GM12891 (cell line): ENCODE data around the gene GPR18.

ENCODE experiments used
- DNase-seq: peaks from one replicate; pipeline ENCODE4 v3.0.0; 2011; ENCODE audit warnings: low spot score; ENCODE audit not compliant: insufficient read length
- FAIRE-seq: peaks from 2 replicates; lab custom pipeline; 2011; peaks lifted over from hg19 to GRCh38; lab: Jason Lieb, UNC
- PAX5 ChIP-seq: IDR thresholded peaks from 2 replicates; pipeline ENCODE4 v1.6.1; 2011; ENCODE audit warnings: low read length, moderate library complexity, mild to moderate bottlenecking; ENCODE audit not compliant: insufficient read depth, severe bottlenecking
- POLR2A ChIP-seq: IDR thresholded peaks from 2 replicates; pipeline ENCODE4 v1.6.1; 2011; ENCODE audit warnings: low read depth, low read length, control low read depth
- POLR2AphosphoS5 ChIP-seq: IDR thresholded peaks from 2 replicates; pipeline ENCODE4 v1.6.1; 2011; ENCODE audit warnings: low read depth, low read length, control low read depth
- POU2F2 ChIP-seq: IDR thresholded peaks from 2 replicates; pipeline ENCODE4 v1.6.1; 2011; ENCODE audit warnings: low read depth, mild to moderate bottlenecking, control low read depth, low read length, moderate library complexity
- SPI1 ChIP-seq: IDR thresholded peaks from 2 replicates; pipeline ENCODE4 v1.6.1; 2011; ENCODE audit warnings: low read depth, low read length, control low read depth
- TAF1 ChIP-seq: IDR thresholded peaks from 2 replicates; pipeline ENCODE4 v1.6.1; 2011; ENCODE audit warnings: low read depth, low read length, control low read depth

The GPR18 gene

GRCh38 chr13:99269627-99270241 lies 11.6 kb upstream of the GPR18 start:
- no peak for TF ChIP-seq POLR2A
- TF ChIP-seq POU2F2, result no peak
- TF ChIP-seq PAX5, result no peak
- TF ChIP-seq SPI1, result no peak
- TF ChIP-seq POLR2AphosphoS5, result no peak
- TF ChIP-seq TAF1, result no peak
- DNase-seq, result no peak

GRCh38 chr13:99268822-99269221 lies 10.6 kb upstream of the GPR18 start:
- FAIRE-seq (no peak), DNase-seq (no peak)
- TF ChIP-seq POLR2AphosphoS5, result no peak
- no peak for TF ChIP-seq TAF1

More at GRCh38 chr13:99269627-99270241, 11.6 kb upstream of the GPR18 start:
- peak; percentile 86 for FAIRE-seq

- TF ChIP-seq POLR2A, result no peak
- no peak for TF ChIP-seq POU2F2
- TF ChIP-seq SPI1, result no peak
- no peak for TF ChIP-seq TAF1
- no peak for TF ChIP-seq POLR2AphosphoS5
- TF ChIP-seq PAX5, result no peak
- DNase-seq (no peak), FAIRE-seq (no peak)
Measured at GRCh38 chr13:99267927-99268326, 9.7 kb upstream of the GPR18 start.

GRCh38 chr13:99266827-99267226 lies 8.6 kb upstream of the GPR18 start:
- FAIRE-seq (no peak), DNase-seq (no peak)
- TF ChIP-seq POU2F2, result no peak
- no peak for TF ChIP-seq SPI1
- no peak for TF ChIP-seq POLR2A
- no peak for TF ChIP-seq POLR2AphosphoS5
- TF ChIP-seq TAF1, result no peak
- TF ChIP-seq PAX5, result no peak

GRCh38 chr13:99265821-99266426 lies 7.7 kb upstream of the GPR18 start:
- DNase-seq, result no peak
- peak; percentile 64 for FAIRE-seq
- no peak for TF ChIP-seq PAX5
- TF ChIP-seq POLR2A, result no peak
- no peak for TF ChIP-seq POLR2AphosphoS5
- no peak for TF ChIP-seq POU2F2
- no peak for TF ChIP-seq SPI1
- TF ChIP-seq TAF1, result no peak

GRCh38 chr13:99265162-99265800 lies 7.1 kb upstream of the GPR18 start:
- FAIRE-seq (no peak), DNase-seq (no peak)
- TF ChIP-seq SPI1 (no peak), POLR2AphosphoS5 (no peak), POLR2A (no peak)

DNA sequence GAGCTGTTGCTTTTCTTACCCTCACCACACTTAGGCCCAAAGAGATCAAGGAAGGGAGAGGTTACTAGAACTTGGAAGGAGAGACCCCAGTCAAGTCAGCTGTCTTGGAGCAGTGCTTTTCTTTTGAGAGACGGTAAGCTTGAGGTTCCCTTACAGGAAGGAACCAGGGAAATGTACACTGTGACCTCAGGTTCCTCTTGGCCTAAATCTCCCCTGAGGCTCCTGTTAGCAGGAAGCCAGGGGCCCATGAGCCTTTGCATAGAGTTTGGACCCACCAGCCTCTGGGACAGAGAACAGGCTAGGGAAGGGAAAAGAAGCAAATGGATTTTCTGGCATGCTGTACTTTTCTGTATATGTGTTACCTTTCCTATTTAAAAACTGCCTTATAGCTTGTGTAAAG lies 5.9 kb upstream of the GPR18 start:
- FAIRE-seq (no peak), DNase-seq (no peak)
- no peak for TF ChIP-seq SPI1
- no peak for TF ChIP-seq POU2F2
- TF ChIP-seq PAX5, result no peak
- TF ChIP-seq POLR2A, result no peak
- no peak for TF ChIP-seq POLR2AphosphoS5
- TF ChIP-seq TAF1, result no peak

- FAIRE-seq (no peak), DNase-seq (no peak)
- TF ChIP-seq POU2F2 (no peak), TAF1 (no peak), SPI1 (no peak), POLR2A (no peak), POLR2AphosphoS5 (no peak)
Measured at GRCh38 chr13:99263126-99263785, 5.1 kb upstream of the GPR18 start.

DNA sequence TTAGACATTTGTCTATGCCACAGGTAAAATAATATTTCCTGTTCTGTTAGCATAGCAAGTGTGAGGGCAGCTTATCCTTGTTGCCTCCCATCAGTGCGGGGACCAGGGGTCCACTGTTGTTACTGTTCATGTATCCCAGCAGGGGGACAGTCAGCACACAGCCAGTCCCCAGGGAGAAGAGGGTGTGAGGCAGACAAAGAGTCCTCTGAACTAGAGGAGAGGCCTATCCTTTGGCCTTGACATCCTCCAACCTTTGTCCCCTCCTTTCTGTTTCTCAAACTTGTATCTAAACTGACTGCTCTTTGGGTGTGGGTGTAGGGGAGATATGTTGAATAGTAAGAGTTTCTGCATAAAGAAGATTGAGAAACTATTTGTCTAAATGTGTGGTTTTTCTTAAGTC lies 2.9 kb upstream of the GPR18 start:
- TF ChIP-seq TAF1, result no peak
- TF ChIP-seq POLR2AphosphoS5, result no peak
- no peak for TF ChIP-seq POLR2A
- TF ChIP-seq POU2F2, result no peak
- no peak for TF ChIP-seq PAX5
- FAIRE-seq (no peak), DNase-seq (no peak)

GRCh38 chr13:99260216-99260615 lies 2.0 kb upstream of the GPR18 start:
- DNase-seq, result no peak
- peak; percentile 45 for FAIRE-seq
- TF ChIP-seq POU2F2, result no peak
- TF ChIP-seq POLR2A, result no peak
- TF ChIP-seq SPI1, result no peak
- TF ChIP-seq TAF1, result no peak
- no peak for TF ChIP-seq PAX5
- no peak for TF ChIP-seq POLR2AphosphoS5
